Measurements from ENCODE around the gene PRCC.

The PRCC gene

DNA sequence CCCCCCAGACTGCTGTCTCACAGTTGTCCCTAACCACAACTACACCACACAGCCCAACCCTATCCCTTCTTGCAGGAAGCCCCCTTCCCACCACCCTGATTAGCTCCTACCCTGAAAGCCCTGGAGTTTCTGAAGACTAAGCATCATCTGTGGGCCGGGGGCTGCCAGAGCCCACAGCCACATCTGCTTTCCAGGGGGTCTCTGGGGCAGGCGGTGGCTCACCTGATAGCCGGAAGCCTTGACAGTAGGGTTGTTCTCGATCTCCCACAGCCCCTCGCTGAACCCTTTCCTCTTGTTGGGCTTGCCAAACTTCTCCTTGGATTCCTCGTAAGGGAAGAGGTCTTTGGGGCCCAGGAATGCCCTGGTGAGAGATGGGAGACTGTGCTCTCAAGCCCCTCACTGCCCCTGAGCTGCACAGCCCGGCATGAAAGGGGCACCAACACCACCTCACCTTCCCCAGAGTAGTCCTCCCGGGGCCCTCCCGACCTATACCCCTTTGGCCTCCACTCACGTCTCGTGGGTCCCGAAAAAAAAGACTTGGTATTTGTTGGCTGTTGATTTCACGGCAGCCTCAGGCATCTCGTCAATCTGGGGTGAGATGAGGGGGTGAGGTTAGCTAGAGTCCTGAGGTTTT is 22.4 kb upstream of the PRCC start:
- H3K4me3 ChIP-seq (ENCODE audit: low read depth, low read length) = no peak overlapping the region
- TF ChIP-seq, protein P1, sequence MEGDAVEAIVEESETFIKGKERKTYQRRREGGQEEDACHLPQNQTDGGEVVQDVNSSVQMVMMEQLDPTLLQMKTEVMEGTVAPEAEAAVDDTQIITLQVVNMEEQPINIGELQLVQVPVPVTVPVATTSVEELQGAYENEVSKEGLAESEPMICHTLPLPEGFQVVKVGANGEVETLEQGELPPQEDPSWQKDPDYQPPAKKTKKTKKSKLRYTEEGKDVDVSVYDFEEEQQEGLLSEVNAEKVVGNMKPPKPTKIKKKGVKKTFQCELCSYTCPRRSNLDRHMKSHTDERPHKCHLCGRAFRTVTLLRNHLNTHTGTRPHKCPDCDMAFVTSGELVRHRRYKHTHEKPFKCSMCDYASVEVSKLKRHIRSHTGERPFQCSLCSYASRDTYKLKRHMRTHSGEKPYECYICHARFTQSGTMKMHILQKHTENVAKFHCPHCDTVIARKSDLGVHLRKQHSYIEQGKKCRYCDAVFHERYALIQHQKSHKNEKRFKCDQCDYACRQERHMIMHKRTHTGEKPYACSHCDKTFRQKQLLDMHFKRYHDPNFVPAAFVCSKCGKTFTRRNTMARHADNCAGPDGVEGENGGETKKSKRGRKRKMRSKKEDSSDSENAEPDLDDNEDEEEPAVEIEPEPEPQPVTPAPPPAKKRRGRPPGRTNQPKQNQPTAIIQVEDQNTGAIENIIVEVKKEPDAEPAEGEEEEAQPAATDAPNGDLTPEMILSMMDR (IDR thresholded peaks at IDR 0.05; ENCODE audit: low read depth, low read length) = no peak

DNA sequence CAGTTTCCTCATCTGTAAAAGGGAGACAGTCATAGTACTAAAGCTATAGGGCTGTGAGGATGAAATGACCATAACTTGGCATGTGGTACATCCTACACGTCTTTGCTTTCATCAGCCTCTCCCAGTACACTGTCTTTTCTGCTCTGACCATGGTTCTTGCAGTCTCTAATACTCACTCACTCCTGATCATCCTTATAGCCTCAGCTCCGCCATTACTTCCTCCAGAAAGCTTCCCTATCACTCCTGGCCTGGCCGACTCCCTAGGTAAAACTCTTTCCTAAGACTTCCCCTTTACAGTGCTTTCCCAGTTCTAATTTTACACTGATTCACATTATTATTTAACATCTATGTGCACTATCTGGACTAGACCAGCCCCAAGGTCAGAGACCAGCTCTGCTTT is 21.5 kb upstream of the PRCC start:
- TF ChIP-seq, protein P1 (IDR thresholded peaks at IDR 0.05; ENCODE audit: low read depth, low read length) = no peak
- peak overlapping the region; percentile 63 for H3K4me3 ChIP-seq (ENCODE audit: low read depth, low read length)

DNA sequence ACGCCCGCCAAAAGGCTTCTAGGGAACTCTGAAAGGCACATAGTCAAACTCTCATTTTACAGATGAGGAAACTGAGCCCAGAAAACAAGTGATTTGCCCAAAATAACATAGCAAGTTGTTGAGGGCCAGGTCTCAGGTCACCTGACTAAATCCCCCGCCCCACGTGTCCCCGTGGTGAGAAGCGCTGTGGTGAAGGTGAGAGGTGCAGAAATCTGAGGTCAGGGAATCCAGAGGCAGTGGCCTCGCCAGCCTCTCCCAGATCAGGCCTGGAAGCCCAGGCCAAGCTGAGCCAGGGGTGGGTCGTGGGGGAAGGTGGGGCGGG is 21.0 kb upstream of the PRCC start:
- peak overlapping the region; percentile 63 for H3K4me3 ChIP-seq (ENCODE audit: low read depth, low read length)
- TF ChIP-seq, protein P1 (IDR thresholded peaks at IDR 0.05; ENCODE audit: low read depth, low read length) = no peak

DNA sequence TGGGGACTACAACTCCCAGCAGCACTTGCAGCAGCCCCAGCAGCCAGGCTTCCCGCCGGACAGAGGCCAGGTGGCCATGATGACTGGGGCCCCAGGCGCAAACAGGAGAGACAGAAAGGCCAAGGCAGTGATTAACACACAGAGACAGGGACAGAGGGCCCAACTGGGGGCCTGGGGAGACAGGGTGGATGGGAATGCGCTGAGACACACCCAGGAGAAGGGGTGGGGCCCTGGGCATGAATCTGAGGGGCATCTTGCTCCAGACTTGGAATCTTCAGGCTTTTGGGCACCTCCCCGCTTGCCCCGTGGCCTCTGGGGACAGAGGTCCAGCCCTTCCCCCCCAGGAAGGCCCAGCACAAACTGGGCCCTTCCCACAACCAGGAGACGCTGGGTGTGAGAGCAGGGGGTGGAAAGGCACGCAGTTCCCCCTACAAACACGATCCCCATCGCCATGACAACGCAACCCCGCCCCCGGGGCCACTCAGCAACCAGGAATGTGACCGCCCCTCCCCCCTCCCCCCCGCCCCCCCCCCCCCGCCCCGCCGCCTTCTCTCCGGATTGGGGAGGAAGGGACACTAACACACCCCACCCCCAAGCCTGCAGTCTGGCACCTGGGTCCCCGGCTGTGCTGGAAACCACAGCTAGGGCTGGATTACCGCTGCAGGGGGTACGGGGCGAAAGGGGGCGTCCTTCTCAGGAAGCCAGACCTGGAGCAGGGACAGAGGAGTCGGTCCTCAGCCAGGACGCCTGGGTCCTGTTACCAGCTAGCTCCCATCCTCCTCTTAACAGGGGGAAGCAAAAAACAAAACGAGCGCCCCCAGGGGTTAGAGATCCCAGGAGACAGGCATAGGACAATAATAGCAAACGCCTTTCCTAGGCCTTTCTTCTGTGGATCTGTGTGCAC is 20.4 kb upstream of the PRCC start:
- TF ChIP-seq, protein P1 (IDR thresholded peaks at IDR 0.05; ENCODE audit: low read depth, low read length) = peak; percentile 29; the same call in 1 of the 2 replicates
- peak overlapping the region; percentile 63 for H3K4me3 ChIP-seq (ENCODE audit: low read depth, low read length)

DNA sequence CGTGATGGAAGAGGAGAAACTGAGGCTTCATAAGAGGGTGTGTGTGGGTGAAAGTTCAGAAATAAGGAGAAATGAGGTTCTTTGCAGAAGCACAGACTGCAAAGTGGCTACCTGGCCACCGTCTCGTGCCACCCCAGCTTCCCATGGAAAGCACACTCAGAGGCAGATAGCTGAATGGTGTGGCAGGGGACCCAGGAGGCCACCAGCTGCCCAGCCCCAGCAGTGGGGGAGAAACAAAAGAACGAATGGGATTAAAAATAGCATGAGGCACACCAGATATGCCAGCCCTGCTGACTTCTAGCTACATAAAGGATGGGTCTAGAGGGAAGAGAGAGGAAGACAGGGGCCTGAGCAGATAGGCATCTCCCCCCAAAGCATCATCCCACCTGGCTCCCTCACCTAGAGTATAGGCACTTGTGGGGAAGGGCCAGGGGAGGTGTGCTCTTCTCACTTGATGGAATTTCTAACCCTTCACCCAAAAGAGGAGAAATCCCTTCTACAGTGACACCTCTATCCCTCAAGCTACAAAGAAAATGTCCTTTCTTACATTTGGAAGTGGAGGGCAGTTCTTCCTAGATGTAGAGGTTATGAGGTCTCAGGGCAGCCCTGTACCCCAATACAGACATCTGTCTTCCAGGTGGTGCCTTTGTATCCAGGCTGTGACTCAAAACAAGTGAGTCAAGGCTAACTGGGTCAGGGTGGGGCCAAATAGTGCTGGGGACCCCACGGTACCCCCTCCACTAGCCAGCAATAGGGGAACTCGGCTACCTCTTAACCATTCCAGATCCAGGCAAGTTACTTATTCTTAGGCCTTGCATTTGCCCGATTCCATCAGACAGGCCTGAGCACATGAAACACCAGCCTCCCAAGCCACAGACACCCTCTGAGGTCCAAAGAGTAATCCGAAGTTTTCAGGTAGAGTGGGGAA is 19.3 kb upstream of the PRCC start:
- peak overlapping the region; percentile 88 for H3K4me3 ChIP-seq (ENCODE audit: low read depth, low read length)
- TF ChIP-seq, protein P1 (IDR thresholded peaks at IDR 0.05; ENCODE audit: low read depth, low read length) = no peak

DNA sequence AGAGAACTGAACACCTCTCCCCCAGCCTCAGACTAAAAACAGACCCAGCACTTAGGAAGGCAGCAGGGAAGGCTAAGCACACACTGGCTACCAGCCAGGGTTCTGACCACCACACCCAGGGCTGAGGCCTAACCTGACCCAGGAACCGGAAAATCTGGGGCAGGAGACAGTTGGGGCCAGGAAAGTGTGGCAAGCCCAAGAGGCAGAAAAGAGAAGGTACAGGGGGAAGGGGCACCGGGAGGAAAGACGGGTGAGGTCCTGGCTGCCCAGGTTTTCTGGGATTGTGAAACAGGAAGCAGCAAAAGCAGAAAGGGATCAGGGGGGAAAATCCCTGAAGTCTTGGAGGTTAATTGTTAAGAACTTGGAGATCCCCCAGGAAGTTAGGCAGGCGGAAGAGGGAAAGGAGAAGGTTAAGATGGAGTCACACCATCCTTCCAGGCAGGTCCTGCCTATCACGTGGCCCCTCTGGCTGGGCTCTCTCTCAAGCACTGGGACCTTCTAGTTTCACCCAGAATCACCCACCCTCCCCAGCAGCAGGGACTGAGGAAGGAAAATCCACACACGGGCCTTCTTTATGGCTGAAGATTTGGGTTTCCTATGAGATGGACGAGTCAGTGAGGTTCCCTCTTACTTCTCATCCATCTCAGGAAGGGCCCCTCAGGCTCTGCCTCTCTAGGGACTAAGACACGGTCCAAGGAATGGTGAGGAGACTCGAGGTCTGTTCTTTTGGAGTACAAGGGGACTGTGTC is 18.5 kb upstream of the PRCC start:
- H3K4me3 ChIP-seq (ENCODE audit: low read depth, low read length) = peak overlapping the region; percentile 88
- TF ChIP-seq, protein P1 (IDR thresholded peaks at IDR 0.05; ENCODE audit: low read depth, low read length) = no peak

All from WI38 (cell line).